ENCODE measurements around the gene MIPEP.
A peak's percentile ranks its signal among the peaks of the same experiment; 100 is the strongest.

Gene MIPEP

GRCh38 chr13:23715092-23715761 lies 174.0 kb downstream of the MIPEP start:
- DNase-seq (ENCODE audit: low read depth) = no peak
- TF ChIP-seq, protein P1, sequence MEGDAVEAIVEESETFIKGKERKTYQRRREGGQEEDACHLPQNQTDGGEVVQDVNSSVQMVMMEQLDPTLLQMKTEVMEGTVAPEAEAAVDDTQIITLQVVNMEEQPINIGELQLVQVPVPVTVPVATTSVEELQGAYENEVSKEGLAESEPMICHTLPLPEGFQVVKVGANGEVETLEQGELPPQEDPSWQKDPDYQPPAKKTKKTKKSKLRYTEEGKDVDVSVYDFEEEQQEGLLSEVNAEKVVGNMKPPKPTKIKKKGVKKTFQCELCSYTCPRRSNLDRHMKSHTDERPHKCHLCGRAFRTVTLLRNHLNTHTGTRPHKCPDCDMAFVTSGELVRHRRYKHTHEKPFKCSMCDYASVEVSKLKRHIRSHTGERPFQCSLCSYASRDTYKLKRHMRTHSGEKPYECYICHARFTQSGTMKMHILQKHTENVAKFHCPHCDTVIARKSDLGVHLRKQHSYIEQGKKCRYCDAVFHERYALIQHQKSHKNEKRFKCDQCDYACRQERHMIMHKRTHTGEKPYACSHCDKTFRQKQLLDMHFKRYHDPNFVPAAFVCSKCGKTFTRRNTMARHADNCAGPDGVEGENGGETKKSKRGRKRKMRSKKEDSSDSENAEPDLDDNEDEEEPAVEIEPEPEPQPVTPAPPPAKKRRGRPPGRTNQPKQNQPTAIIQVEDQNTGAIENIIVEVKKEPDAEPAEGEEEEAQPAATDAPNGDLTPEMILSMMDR (IDR thresholded peaks at IDR 0.05; ENCODE audit: low read depth, low read length, missing control alignments) = no peak
- no peak overlapping the region for H3K4me3 ChIP-seq (ENCODE audit: low read depth, low read length)
- in situ Hi-C loops (cut with HindIII; ENCODE audit: low sequenced_read_pairs) = no loop called here

DNA sequence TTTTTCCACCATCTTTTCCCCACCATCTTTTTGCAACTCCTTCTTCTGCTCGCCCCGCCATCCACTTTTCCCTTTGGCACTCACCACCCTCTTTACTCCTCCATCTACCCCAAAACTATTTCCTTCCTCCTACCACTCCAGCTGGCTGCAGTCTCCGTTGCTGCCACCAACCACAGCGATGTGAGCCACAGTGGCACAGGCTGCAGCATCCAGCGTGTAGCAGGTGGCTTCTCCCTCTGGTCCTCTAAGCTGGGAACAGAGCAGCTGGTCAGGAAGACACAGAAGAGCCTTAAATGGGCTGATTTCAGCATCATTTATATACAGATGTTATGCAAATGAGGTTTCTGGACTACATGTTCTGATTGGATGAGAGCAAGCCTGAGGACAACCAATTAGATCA lies 174.5 kb downstream of the MIPEP start:
- no peak overlapping the region for H3K4me3 ChIP-seq (ENCODE audit: low read depth, low read length)
- in situ Hi-C loops (cut with HindIII; ENCODE audit: low sequenced_read_pairs) = no loop called here
- TF ChIP-seq, protein P1 (IDR thresholded peaks at IDR 0.05; ENCODE audit: low read depth, low read length, missing control alignments) = no peak
- no peak for DNase-seq (ENCODE audit: low read depth)

DNA sequence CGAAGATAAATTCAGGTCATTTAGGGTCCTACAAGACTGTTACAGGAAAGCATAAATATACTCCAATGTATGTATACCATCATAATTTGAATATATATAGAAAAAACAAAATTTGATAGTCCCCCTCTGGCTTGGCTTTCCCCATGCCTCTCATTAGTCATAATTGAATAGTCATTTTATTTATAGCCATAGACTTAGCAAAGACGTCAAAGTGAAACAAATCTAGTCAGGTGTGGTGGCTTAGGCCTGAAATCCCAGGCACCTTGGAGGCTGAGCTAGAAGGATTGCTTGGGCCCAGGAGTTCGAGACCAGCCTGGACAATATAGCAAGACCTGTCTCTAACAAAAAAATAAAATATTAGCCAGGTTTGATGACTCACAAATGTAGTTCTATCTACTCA lies 177.8 kb downstream of the MIPEP start:
- in situ Hi-C loops (cut with HindIII; ENCODE audit: low sequenced_read_pairs) = no loop called here
- TF ChIP-seq, protein P1 (IDR thresholded peaks at IDR 0.05; ENCODE audit: low read depth, low read length, missing control alignments) = no peak
- no peak for DNase-seq (ENCODE audit: low read depth)
- H3K4me3 ChIP-seq (ENCODE audit: low read depth, low read length) = no peak overlapping the region

GRCh38 chr13:23710366-23710765 lies 178.8 kb downstream of the MIPEP start:
- in situ Hi-C loops (cut with HindIII; ENCODE audit: low sequenced_read_pairs) = no loop called here
- TF ChIP-seq, protein P1 (IDR thresholded peaks at IDR 0.05; ENCODE audit: low read depth, low read length, missing control alignments) = no peak
- H3K4me3 ChIP-seq (ENCODE audit: low read depth, low read length) = no peak overlapping the region
- no peak for DNase-seq (ENCODE audit: low read depth)

DNA sequence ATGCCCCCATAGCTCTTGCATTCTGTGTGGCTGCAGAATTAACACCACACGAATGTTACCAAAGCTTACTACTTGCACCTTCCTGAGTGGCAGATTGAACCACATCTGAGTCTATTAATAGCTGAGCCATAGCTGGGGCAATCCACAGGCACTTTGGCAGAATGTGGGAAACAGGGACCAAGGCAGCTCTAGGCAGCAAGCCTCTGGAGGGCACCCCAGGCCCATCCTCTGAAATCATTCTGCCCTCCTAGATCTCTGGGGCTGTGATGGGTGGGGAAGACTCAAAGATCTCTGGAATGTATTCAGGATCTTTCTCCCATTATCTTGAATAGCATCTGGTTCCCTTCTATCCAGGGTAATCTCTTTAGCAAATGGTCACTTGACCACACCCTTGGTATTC lies 179.7 kb downstream of the MIPEP start:
- H3K4me3 ChIP-seq (ENCODE audit: low read depth, low read length) = no peak overlapping the region
- DNase-seq (ENCODE audit: low read depth) = no peak
- in situ Hi-C loops (cut with HindIII; ENCODE audit: low sequenced_read_pairs) = no loop called here
- TF ChIP-seq, protein P1 (IDR thresholded peaks at IDR 0.05; ENCODE audit: low read depth, low read length, missing control alignments) = peak; percentile 11

- in situ Hi-C loops (cut with HindIII; ENCODE audit: low sequenced_read_pairs) = no loop called here
- no peak for DNase-seq (ENCODE audit: low read depth)
- TF ChIP-seq, protein P1 (IDR thresholded peaks at IDR 0.05; ENCODE audit: low read depth, low read length, missing control alignments) = peak; percentile 48
- H3K4me3 ChIP-seq (ENCODE audit: low read depth, low read length) = no peak overlapping the region
Measured at GRCh38 chr13:23707674-23708073, 181.5 kb downstream of the MIPEP start.
